ENCODE results near the gene SUPT6H. TPM values are rescaled to one million over a fixed set of nuclear protein-coding genes. Genes with fewer than 3 reads are reported as not detected.

SUPT6H gene
- total RNA-seq, 1 donor from 2014 or later = 63.5 TPM

DNA sequence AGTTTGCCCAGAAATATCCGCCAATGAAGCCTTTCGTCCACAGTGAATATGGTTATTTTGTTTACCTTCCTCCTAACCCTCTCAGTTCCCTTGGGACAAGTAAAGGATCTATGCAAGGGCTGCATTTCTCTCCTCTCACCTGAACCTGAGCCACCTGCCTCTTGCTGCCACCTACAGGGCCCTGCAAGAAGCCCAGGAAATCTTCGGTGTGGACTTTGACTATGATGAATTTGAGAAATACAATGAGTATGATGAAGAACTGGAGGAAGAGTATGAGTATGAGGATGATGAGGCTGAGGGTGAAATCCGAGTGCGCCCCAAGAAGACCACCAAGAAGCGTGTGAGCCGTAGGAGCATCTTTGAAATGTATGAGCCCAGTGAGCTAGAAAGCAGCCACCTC is 14.0 kb downstream of the SUPT6H start:
- Mint-ChIP-seq H3K9me3 (ENCODE audit: low read depth) (no peaks in the 10 kb centered on the region), H3K27ac (ENCODE audit: unreplicated experiment) (no peak overlapping the region), H3K4me1 (ENCODE audit: low read depth) (peaks cover 3% of the 10 kb centered on the region), H3K27me3 (ENCODE audit: low read depth) (no peaks in the 10 kb centered on the region), H3K4me3 (ENCODE audit: unreplicated experiment) (no peak overlapping the region), H3K36me3 (ENCODE audit: low read depth) (peaks cover 55% of the 10 kb centered on the region)
- DNase-seq (ENCODE audit: low spot score) = no peak
- TF ChIP-seq, protein P1, sequence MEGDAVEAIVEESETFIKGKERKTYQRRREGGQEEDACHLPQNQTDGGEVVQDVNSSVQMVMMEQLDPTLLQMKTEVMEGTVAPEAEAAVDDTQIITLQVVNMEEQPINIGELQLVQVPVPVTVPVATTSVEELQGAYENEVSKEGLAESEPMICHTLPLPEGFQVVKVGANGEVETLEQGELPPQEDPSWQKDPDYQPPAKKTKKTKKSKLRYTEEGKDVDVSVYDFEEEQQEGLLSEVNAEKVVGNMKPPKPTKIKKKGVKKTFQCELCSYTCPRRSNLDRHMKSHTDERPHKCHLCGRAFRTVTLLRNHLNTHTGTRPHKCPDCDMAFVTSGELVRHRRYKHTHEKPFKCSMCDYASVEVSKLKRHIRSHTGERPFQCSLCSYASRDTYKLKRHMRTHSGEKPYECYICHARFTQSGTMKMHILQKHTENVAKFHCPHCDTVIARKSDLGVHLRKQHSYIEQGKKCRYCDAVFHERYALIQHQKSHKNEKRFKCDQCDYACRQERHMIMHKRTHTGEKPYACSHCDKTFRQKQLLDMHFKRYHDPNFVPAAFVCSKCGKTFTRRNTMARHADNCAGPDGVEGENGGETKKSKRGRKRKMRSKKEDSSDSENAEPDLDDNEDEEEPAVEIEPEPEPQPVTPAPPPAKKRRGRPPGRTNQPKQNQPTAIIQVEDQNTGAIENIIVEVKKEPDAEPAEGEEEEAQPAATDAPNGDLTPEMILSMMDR (IDR thresholded peaks at IDR 0.05) = peak; percentile 47

DNA sequence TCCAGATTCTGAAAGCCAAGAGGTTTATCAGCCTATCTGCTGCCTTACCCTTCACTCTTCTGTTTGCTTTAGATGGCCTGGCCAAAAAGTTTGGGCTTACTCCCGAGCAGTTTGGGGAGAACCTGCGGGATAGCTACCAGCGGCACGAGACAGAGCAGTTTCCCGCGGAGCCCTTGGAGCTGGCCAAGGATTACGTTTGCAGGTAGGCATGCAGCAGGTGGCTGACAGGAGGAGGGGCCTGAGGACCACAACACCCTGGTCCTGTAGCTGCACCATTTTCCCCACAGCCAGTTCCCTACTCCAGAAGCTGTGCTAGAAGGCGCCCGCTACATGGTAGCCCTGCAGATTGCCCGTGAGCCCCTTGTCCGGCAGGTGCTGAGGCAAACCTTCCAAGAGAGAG is 20.6 kb downstream of the SUPT6H start:
- no peak for DNase-seq (ENCODE audit: low spot score)
- Mint-ChIP-seq H3K27me3 (ENCODE audit: low read depth) (no peaks in the 10 kb centered on the region), H3K27ac (ENCODE audit: unreplicated experiment) (no peak overlapping the region), H3K4me3 (ENCODE audit: unreplicated experiment) (no peak overlapping the region), H3K9me3 (ENCODE audit: low read depth) (no peaks in the 10 kb centered on the region), H3K4me1 (ENCODE audit: low read depth) (no peaks in the 10 kb centered on the region), H3K36me3 (ENCODE audit: low read depth) (peaks cover 58% of the 10 kb centered on the region)
- TF ChIP-seq, protein P1 (IDR thresholded peaks at IDR 0.05) = no peak

GRCh38 chr17:28684963-28685362 is 23.0 kb downstream of the SUPT6H start:
- Mint-ChIP-seq H3K4me1 (ENCODE audit: low read depth) (no peaks in the 10 kb centered on the region), H3K27ac (ENCODE audit: unreplicated experiment) (no peak overlapping the region), H3K36me3 (ENCODE audit: low read depth) (peaks cover 63% of the 10 kb centered on the region), H3K27me3 (ENCODE audit: low read depth) (no peaks in the 10 kb centered on the region), H3K4me3 (ENCODE audit: unreplicated experiment) (no peak overlapping the region), H3K9me3 (ENCODE audit: low read depth) (no peaks in the 10 kb centered on the region)
- TF ChIP-seq, protein P1 (IDR thresholded peaks at IDR 0.05) = peak; percentile 27
- DNase-seq (ENCODE audit: low spot score) = no peak

DNA sequence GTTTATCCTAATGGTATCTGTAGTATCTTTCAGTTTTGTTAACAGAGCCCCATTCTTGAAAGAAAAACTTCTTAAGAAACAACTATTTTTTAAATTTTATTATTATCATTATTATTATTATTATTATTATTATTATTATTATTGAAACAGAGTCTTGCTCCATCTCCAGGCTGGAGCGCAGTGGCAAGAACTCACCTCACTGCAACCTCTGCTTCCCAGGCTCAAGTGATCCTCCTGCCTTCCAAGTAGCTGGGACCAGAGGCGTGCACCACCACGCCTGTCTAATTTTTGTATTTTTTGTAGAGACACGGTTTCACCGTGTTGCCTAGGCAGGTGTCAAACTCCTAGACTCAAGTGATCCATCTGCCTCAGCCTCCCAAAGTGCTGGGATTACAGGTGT is 23.4 kb downstream of the SUPT6H start:
- TF ChIP-seq, protein P1 (IDR thresholded peaks at IDR 0.05) = no peak

DNA sequence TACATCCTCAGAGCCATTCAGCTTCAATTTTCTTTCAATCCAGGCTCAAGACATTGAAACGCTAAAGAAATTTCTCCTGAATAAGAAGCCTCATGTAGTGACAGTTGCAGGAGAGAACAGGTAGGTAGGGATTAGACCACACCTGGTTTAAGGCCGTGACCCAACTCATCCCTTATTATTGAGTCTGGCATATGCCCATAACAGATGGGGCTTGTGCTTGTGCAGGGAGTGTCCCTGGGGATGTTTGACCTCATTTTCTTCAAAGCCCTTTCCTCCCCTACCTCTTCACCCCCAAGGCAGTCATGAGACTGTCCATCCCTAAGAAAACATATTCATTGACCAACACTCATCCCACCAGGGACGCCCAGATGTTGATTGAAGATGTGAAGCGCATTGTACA is 24.3 kb downstream of the SUPT6H start:
- H3K27ac Mint-ChIP-seq (ENCODE audit: unreplicated experiment) = no peak overlapping the region
- no peaks in the 10 kb centered on the region for H3K9me3 Mint-ChIP-seq (ENCODE audit: low read depth)
- H3K27me3 Mint-ChIP-seq (ENCODE audit: low read depth) = no peaks in the 10 kb centered on the region
- TF ChIP-seq, protein P1 (IDR thresholded peaks at IDR 0.05) = no peak
- H3K4me3 Mint-ChIP-seq (ENCODE audit: unreplicated experiment) = no peak overlapping the region
- H3K36me3 Mint-ChIP-seq (ENCODE audit: low read depth) = peaks cover 62% of the 10 kb centered on the region
- H3K4me1 Mint-ChIP-seq (ENCODE audit: low read depth) = no peaks in the 10 kb centered on the region
- no peak for DNase-seq (ENCODE audit: low spot score)

More for the DNA sequence above, 23.4 kb downstream of the SUPT6H start:
- Mint-ChIP-seq H3K27ac (ENCODE audit: unreplicated experiment) (no peak overlapping the region), H3K36me3 (ENCODE audit: low read depth) (peaks cover 65% of the 10 kb centered on the region), H3K4me1 (ENCODE audit: low read depth) (no peaks in the 10 kb centered on the region), H3K9me3 (ENCODE audit: low read depth) (no peaks in the 10 kb centered on the region), H3K4me3 (ENCODE audit: unreplicated experiment) (no peak overlapping the region), H3K27me3 (ENCODE audit: low read depth) (no peaks in the 10 kb centered on the region)
- DNase-seq (ENCODE audit: low spot score) = no peak

All from chondrocyte (in vitro differentiated cells).